ENCODE measurements around the gene TGFBR3L.

The TGFBR3L gene

GRCh38 chr19:7914598-7915045, at the start of gene TGFBR3L:
TSS of gene TGFBR3L (plus strand) at chr19:7914830.
- no peak for DNase-seq

GRCh38 chr19:7865262-7865911, 49.2 kb upstream of the TGFBR3L start:
- no peak for DNase-seq

GRCh38 chr19:7866399-7867091, 48.1 kb upstream of the TGFBR3L start:
- DNase-seq: no peak

GRCh38 chr19:7867092-7867844, 47.4 kb upstream of the TGFBR3L start:
- no peak for DNase-seq

GRCh38 chr19:7868326-7868670, 46.3 kb upstream of the TGFBR3L start:
- no peak for DNase-seq

GRCh38 chr19:7868671-7869452, 45.8 kb upstream of the TGFBR3L start:
- DNase-seq: peak; percentile 77

- DNase-seq: peak; percentile 56
Observed at GRCh38 chr19:7869453-7869909, 45.1 kb upstream of the TGFBR3L start.

- DNase-seq: no peak
Observed at GRCh38 chr19:7869910-7870511, 44.6 kb upstream of the TGFBR3L start.

- no peak for DNase-seq
Observed at GRCh38 chr19:7870571-7871436, 43.8 kb upstream of the TGFBR3L start.

- DNase-seq: no peak
Observed at GRCh38 chr19:7871437-7872305, 43.0 kb upstream of the TGFBR3L start.

- DNase-seq: no peak
Observed at GRCh38 chr19:7872306-7873204, 42.1 kb upstream of the TGFBR3L start.

GRCh38 chr19:7873304-7874075, 41.1 kb upstream of the TGFBR3L start:
- no peak for DNase-seq

GRCh38 chr19:7874076-7874896, 40.3 kb upstream of the TGFBR3L start, which contains the start of gene PRR36:
TSS of gene PRR36 (minus strand) at chr19:7874390. CDS start at chr19:7873689, 701 bp downstream.
- no peak for DNase-seq

GRCh38 chr19:7874897-7875273, 39.7 kb upstream of the TGFBR3L start:
- DNase-seq: no peak

GRCh38 chr19:7877249-7877836, 37.3 kb upstream of the TGFBR3L start:
- DNase-seq: no peak

- DNase-seq: no peak
Observed at GRCh38 chr19:7879111-7879807, 35.4 kb upstream of the TGFBR3L start.

- no peak for DNase-seq
Observed at GRCh38 chr19:7879836-7880235, 34.8 kb upstream of the TGFBR3L start.

Measured in KG1 (cell line).